NCI-H524 treated with DMSO at 0.1 percent for 48 hours (cell line): Measurements from ENCODE around the gene PLXNA2.

Experiments used
- DNase-seq: peaks from one replicate; lab custom pipeline; 2025; lab: John Stamatoyannopoulos, UW

Gene PLXNA2

GRCh38 chr1:208265122-208265469, 20.9 kb upstream of the PLXNA2 start:
- DNase-seq, result no peak

- DNase-seq, result no peak
Measured at GRCh38 chr1:208264469-208265121, 20.4 kb upstream of the PLXNA2 start.

- DNase-seq, result no peak
Measured at GRCh38 chr1:208261874-208262273, 17.7 kb upstream of the PLXNA2 start.

- no peak for DNase-seq
Measured at GRCh38 chr1:208258277-208258676, 14.1 kb upstream of the PLXNA2 start.

GRCh38 chr1:208257351-208257750, 13.2 kb upstream of the PLXNA2 start:
- no peak for DNase-seq

GRCh38 chr1:208256556-208256955, 12.4 kb upstream of the PLXNA2 start:
- DNase-seq, result no peak

GRCh38 chr1:208256091-208256490, 11.9 kb upstream of the PLXNA2 start:
- no peak for DNase-seq

GRCh38 chr1:208254862-208255261, 10.7 kb upstream of the PLXNA2 start:
- no peak for DNase-seq

- no peak for DNase-seq
Measured at GRCh38 chr1:208254376-208254775, 10.2 kb upstream of the PLXNA2 start.

- DNase-seq, result no peak
Measured at GRCh38 chr1:208252836-208253576, 8.8 kb upstream of the PLXNA2 start.

GRCh38 chr1:208251911-208252835, 8.0 kb upstream of the PLXNA2 start:
- no peak for DNase-seq

- DNase-seq, result no peak
Measured at GRCh38 chr1:208251015-208251414, 6.8 kb upstream of the PLXNA2 start.

GRCh38 chr1:208250613-208251012, 6.4 kb upstream of the PLXNA2 start:
- no peak for DNase-seq

- no peak for DNase-seq
Measured at GRCh38 chr1:208248991-208249696, 5.0 kb upstream of the PLXNA2 start.

GRCh38 chr1:208248307-208248801, 4.2 kb upstream of the PLXNA2 start:
- DNase-seq, result no peak

GRCh38 chr1:208247696-208248095, 3.5 kb upstream of the PLXNA2 start:
- no peak for DNase-seq

- peak; percentile 61 for DNase-seq
Measured at GRCh38 chr1:208245185-208245705, 1.1 kb upstream of the PLXNA2 start.

GRCh38 chr1:208243527-208243966, 637 bp downstream of the PLXNA2 start:
- DNase-seq, result no peak

- no peak for DNase-seq
Measured at GRCh38 chr1:208242941-208243526, 1.1 kb downstream of the PLXNA2 start.

- no peak for DNase-seq
Measured at GRCh38 chr1:208242146-208242545, 2.0 kb downstream of the PLXNA2 start.

GRCh38 chr1:208241512-208241911, 2.7 kb downstream of the PLXNA2 start:
- no peak for DNase-seq
